HEK293 (cell line): ENCODE results near the gene ERFE.

ENCODE experiments used
- CTCF ChIA-PET: fragments of 350-600 bp; formaldehyde crosslinking; extraction: SDS; loops from one replicate; lab custom pipeline; 2021; ENCODE audit warnings: antibody characterized with exemption; lab: Yijun Ruan, JAX
- POLR2A ChIA-PET: fragments of 300-600 bp; formaldehyde crosslinking; extraction: SDS; loops from one replicate; lab custom pipeline; 2020; ENCODE audit warnings: antibody characterized with exemption, inconsistent platforms; lab: Yijun Ruan, JAX
- H3K27ac ChIP-seq: fragments of 200-500 bp; sonication (Bioruptor generic); 2 replicates; pipeline ENCODE4 v1.5.1; 2014; ENCODE audit warnings: low read depth, low read length, control low read depth, inconsistent platforms; ENCODE audit errors: extremely low read depth
- H3K36me3 ChIP-seq, 2 experiments: fragments of 200-500 bp in 1 of 2; sonication (Bioruptor generic) in 1 of 2; 1 replicate in 1 of 2; 2 replicates in 1 of 2; pipeline ENCODE4 v1.5.1; 2014 to 2017; ENCODE audit warnings: inconsistent platforms in 2 of 2, low read length in 2 of 2; ENCODE audit not compliant: control insufficient read depth in 2 of 2, insufficient read depth in 1 of 2
- H3K4me1 ChIP-seq: fragments of 200-500 bp; sonication (Bioruptor generic); 2 replicates; pipeline ENCODE4 v1.5.1; 2014; ENCODE audit warnings: mild to moderate bottlenecking, low read length, inconsistent platforms; ENCODE audit not compliant: control insufficient read depth, insufficient read depth
- H3K4me3 ChIP-seq: 2 replicates; pipeline ENCODE4 v1.5.1; 2011; ENCODE audit warnings: low read depth, mild to moderate bottlenecking, control low read depth, low read length, moderate library complexity
- H3K9me3 ChIP-seq: fragments of 200-500 bp; sonication (Bioruptor generic); 2 replicates; pipeline ENCODE4 v1.5.1; 2014; ENCODE audit warnings: low read depth, low read length, inconsistent platforms; ENCODE audit not compliant: control insufficient read depth, insufficient read depth
- OSR2 ChIP-seq: fragments of 450-650 bp; formaldehyde crosslinking; IDR thresholded peaks from 2 replicates; pipeline ENCODE4 v1.5.1; 2016; ENCODE audit warnings: missing biosample characterization, missing genetic modification characterization
- REPIN1 ChIP-seq: fragments of 450-650 bp; formaldehyde crosslinking; IDR thresholded peaks from 2 replicates; pipeline ENCODE4 v1.5.1; 2017; ENCODE audit warnings: missing biosample characterization, missing genetic modification characterization, low read depth
- SCRT2 ChIP-seq: fragments of 450-650 bp; formaldehyde crosslinking; IDR thresholded peaks from 2 replicates; pipeline ENCODE4 v1.5.1; 2016; ENCODE audit warnings: missing biosample characterization, missing genetic modification characterization
- SP3 ChIP-seq: fragments of 450-650 bp; formaldehyde crosslinking; IDR thresholded peaks from 2 replicates; pipeline ENCODE4 v1.5.1; 2016; ENCODE audit warnings: missing biosample characterization, missing genetic modification characterization
- ZBTB10 ChIP-seq: fragments of 450-650 bp; formaldehyde crosslinking; IDR thresholded peaks from 2 replicates; pipeline ENCODE4 v1.5.1; 2016; ENCODE audit warnings: missing biosample characterization, missing genetic modification characterization
- ZBTB20 ChIP-seq: fragments of 450-650 bp; formaldehyde crosslinking; IDR thresholded peaks from 2 replicates; pipeline ENCODE4 v1.5.1; 2016; ENCODE audit warnings: missing biosample characterization, missing genetic modification characterization
- ZNF2 ChIP-seq: fragments of 450-650 bp; formaldehyde crosslinking; IDR thresholded peaks from 2 replicates; pipeline ENCODE4 v1.5.1; 2016; ENCODE audit warnings: missing biosample characterization, missing genetic modification characterization
- ZNF211 ChIP-seq: fragments of 450-650 bp; formaldehyde crosslinking; IDR thresholded peaks from 2 replicates; pipeline ENCODE4 v1.5.1; 2016; ENCODE audit warnings: low read depth, missing biosample characterization, missing genetic modification characterization
- ZNF248 ChIP-seq: fragments of 450-650 bp; formaldehyde crosslinking; IDR thresholded peaks from 2 replicates; pipeline ENCODE4 v1.5.1; 2017; ENCODE audit warnings: missing biosample characterization, missing genetic modification characterization
- ZNF311 ChIP-seq: fragments of 450-650 bp; formaldehyde crosslinking; IDR thresholded peaks from 2 replicates; pipeline ENCODE4 v1.5.1; 2017; ENCODE audit warnings: missing biosample characterization, missing genetic modification characterization, borderline replicate concordance
- ZNF324 ChIP-seq: fragments of 450-650 bp; formaldehyde crosslinking; IDR thresholded peaks from 2 replicates; pipeline ENCODE4 v1.5.1; 2016; ENCODE audit warnings: missing biosample characterization, missing genetic modification characterization
- ZNF404 ChIP-seq: fragments of 450-650 bp; formaldehyde crosslinking; IDR thresholded peaks from 2 replicates; pipeline ENCODE4 v1.5.1; 2017; ENCODE audit warnings: missing biosample characterization, missing genetic modification characterization
- ZNF433 ChIP-seq: fragments of 450-650 bp; formaldehyde crosslinking; IDR thresholded peaks from 2 replicates; pipeline ENCODE4 v1.5.1; 2016; ENCODE audit warnings: missing biosample characterization, missing genetic modification characterization, low read depth
- ZNF510 ChIP-seq: fragments of 450-650 bp; formaldehyde crosslinking; IDR thresholded peaks from 2 replicates; pipeline ENCODE4 v1.5.1; 2018; ENCODE audit warnings: mild to moderate bottlenecking, missing genetic modification characterization, missing biosample characterization; ENCODE audit not compliant: insufficient replicate concordance
- ZNF530 ChIP-seq: fragments of 450-650 bp; formaldehyde crosslinking; IDR thresholded peaks from 2 replicates; pipeline ENCODE4 v1.5.1; 2016; ENCODE audit warnings: low read depth, missing biosample characterization, missing genetic modification characterization
- ZNF544 ChIP-seq: fragments of 450-650 bp; formaldehyde crosslinking; IDR thresholded peaks from 2 replicates; pipeline ENCODE4 v1.5.0; 2017; ENCODE audit warnings: missing biosample characterization, missing genetic modification characterization
- ZNF596 ChIP-seq: fragments of 450-650 bp; IDR thresholded peaks from 2 replicates; pipeline ENCODE4 v1.5.0; 2018; ENCODE audit warnings: missing biosample characterization, mild to moderate bottlenecking, missing genetic modification characterization, moderate library complexity
- ZNF610 ChIP-seq: fragments of 450-650 bp; formaldehyde crosslinking; IDR thresholded peaks from 2 replicates; pipeline ENCODE4 v1.5.1; 2016; ENCODE audit warnings: missing biosample characterization, missing genetic modification characterization, borderline replicate concordance
- ZNF670 ChIP-seq: fragments of 450-650 bp; formaldehyde crosslinking; IDR thresholded peaks from 2 replicates; pipeline ENCODE4 v1.5.1; 2016; ENCODE audit warnings: missing biosample characterization, missing genetic modification characterization, low read depth
- ZNF747 ChIP-seq: fragments of 450-650 bp; formaldehyde crosslinking; IDR thresholded peaks from 2 replicates; pipeline ENCODE4 v1.5.1; 2016; ENCODE audit warnings: missing biosample characterization, missing genetic modification characterization
- ZNF791 ChIP-seq: fragments of 450-650 bp; formaldehyde crosslinking; IDR thresholded peaks from 2 replicates; pipeline ENCODE4 v1.5.1; 2016; ENCODE audit warnings: missing biosample characterization, missing genetic modification characterization
- ZSCAN23 ChIP-seq: fragments of 450-650 bp; formaldehyde crosslinking; IDR thresholded peaks from 2 replicates; pipeline ENCODE4 v1.5.1; 2016; ENCODE audit warnings: missing biosample characterization, missing genetic modification characterization
- TF ChIP-seq, protein P1 (sequence below): fragments of 450-650 bp; formaldehyde crosslinking; IDR thresholded peaks from 2 replicates; pipeline ENCODE4 v1.5.1; 2016; ENCODE audit warnings: missing biosample characterization, missing genetic modification characterization
- TF ChIP-seq, protein P2 (sequence below): fragments of 450-650 bp; formaldehyde crosslinking; IDR thresholded peaks from 2 replicates; pipeline ENCODE4 v1.5.1; 2016; ENCODE audit warnings: missing biosample characterization, missing genetic modification characterization

ERFE gene

DNA sequence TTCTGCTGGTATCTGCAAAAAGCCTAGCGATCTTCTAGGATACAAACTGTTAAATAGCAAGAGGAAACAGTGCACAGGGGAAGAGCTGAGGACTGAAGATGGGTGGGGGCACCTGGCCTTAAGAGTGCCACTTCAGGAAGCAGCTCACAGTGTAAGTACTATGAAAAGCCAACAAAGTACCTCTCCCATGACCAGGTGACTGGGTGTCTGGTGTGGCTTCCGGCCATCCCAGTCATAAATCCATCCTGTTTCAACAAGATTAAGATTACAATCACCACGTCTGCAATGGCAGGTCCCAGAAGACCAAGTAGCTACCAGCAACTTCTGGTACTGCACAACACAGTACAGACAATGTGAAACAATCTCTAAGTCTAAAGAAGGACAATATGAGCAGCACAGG is 15.9 kb downstream of the ERFE start:
- ChIA-PET CTCF (interaction anchor here (0.6 to 0.7 kb wide), 2 partner anchors 89 to 90 kb away, joined by 3 to 5 read pairs; no protein-coding TSS in a partner anchor), POLR2A (interaction anchor here (0.8 kb wide), 1 partner anchor 65 kb away, joined by 3 read pairs; the partner anchor contains the start of gene HES6)
- H3K4me3 ChIP-seq: no peak overlapping the region
- TF ChIP-seq OSR2 (peak; percentile 72), REPIN1 (tag by site-specific recombination) (no peak), ZNF2 (tag by site-specific recombination) (no peak), ZNF433 (no peak), ZNF404 (tag by site-specific recombination) (no peak)
- H3K9me3 ChIP-seq: no peaks in the 10 kb centered on the region
- H3K36me3 ChIP-seq: peaks cover 27 to 94% of the 10 kb centered on the region in 2 experiments
- no peak overlapping the region for H3K27ac ChIP-seq
- 0 out of 2 replicates have a peak, but pooled peaks cover 4% of the 10 kb centered on the region for H3K4me1 ChIP-seq

DNA sequence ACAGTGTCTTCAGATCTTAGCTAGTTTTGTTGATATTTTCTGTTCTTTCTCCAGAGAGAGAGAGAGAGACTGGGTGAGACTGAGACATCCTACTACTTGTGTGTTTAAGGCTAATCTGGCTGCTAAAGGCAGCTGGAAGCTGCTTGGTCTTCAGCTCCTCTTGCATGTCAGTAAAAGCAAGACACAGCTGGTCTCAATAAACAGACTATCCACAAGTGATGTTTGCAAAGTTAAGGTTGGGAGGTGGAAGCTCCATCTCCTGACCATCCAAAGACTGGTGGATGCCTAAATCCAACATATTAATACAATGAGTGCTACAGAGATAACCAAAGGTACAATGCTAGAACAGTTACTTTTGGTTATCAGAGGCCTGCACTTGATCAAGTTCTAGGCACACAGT is 17.8 kb downstream of the ERFE start:
- Histone ChIP-seq H3K9me3 (no peaks in the 10 kb centered on the region), H3K36me3 (peaks cover 36 to 97% of the 10 kb centered on the region in 2 experiments), H3K4me1 (no peaks in the 10 kb centered on the region), H3K4me3 (no peak overlapping the region), H3K27ac (no peak overlapping the region)
- CTCF ChIA-PET: interaction anchor here (0.6 to 1.6 kb wide), 3 partner anchors 19 to 117 kb away, joined by 3 to 5 read pairs (median 4); no protein-coding TSS in a partner anchor
- POLR2A ChIA-PET: interaction anchor here (0.7 to 1.2 kb wide), 2 partner anchors 14 to 26 kb away, joined by 3 to 6 read pairs; no protein-coding TSS in a partner anchor
- TF ChIP-seq SP3 (tag by site-specific recombination) (no peak), ZNF510 (tag by site-specific recombination) (no peak), ZNF747 (no peak), ZNF610 (tag by site-specific recombination) (no peak), ZNF248 (tag by site-specific recombination) (no peak), ZNF211 (tag by site-specific recombination) (no peak), ZNF324 (tag by site-specific recombination) (no peak), ZNF791 (tag by site-specific recombination) (no peak), ZBTB10 (no peak), ZNF311 (tag by site-specific recombination) (no peak), ZNF596 (tag by site-specific recombination) (no peak), ZNF544 (tag by site-specific recombination) (no peak), ZBTB20 (no peak), SCRT2 (tag by site-specific recombination) (no peak), ZNF530 (no peak), ZSCAN23 (tag by site-specific recombination) (no peak), ZNF670 (tag by site-specific recombination) (no peak)
- TF ChIP-seq, protein P1, sequence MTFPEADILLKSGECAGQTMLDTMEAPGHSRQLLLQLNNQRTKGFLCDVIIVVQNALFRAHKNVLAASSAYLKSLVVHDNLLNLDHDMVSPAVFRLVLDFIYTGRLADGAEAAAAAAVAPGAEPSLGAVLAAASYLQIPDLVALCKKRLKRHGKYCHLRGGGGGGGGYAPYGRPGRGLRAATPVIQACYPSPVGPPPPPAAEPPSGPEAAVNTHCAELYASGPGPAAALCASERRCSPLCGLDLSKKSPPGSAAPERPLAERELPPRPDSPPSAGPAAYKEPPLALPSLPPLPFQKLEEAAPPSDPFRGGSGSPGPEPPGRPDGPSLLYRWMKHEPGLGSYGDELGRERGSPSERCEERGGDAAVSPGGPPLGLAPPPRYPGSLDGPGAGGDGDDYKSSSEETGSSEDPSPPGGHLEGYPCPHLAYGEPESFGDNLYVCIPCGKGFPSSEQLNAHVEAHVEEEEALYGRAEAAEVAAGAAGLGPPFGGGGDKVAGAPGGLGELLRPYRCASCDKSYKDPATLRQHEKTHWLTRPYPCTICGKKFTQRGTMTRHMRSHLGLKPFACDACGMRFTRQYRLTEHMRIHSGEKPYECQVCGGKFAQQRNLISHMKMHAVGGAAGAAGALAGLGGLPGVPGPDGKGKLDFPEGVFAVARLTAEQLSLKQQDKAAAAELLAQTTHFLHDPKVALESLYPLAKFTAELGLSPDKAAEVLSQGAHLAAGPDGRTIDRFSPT (tag by site-specific recombination): no peak
- TF ChIP-seq, protein P2, sequence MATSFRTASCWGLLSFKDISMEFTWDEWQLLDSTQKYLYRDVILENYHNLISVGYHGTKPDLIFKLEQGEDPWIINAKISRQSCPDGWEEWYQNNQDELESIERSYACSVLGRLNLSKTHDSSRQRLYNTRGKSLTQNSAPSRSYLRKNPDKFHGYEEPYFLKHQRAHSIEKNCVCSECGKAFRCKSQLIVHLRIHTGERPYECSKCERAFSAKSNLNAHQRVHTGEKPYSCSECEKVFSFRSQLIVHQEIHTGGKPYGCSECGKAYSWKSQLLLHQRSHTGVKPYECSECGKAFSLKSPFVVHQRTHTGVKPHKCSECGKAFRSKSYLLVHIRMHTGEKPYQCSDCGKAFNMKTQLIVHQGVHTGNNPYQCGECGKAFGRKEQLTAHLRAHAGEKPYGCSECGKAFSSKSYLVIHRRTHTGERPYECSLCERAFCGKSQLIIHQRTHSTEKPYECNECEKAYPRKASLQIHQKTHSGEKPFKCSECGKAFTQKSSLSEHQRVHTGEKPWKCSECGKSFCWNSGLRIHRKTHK (tag by site-specific recombination): no peak
- TF ChIP-seq, all 188 proteins: peak for 0
